IMR-90 (cell line): Measurements from ENCODE around the gene ERVFRD-1. TPM values are rescaled to one million over a fixed set of nuclear protein-coding genes. Genes with fewer than 3 reads are reported as not detected.
"Not testable (repeated sequence)": the region's sequence is repeated elsewhere in the genome, so short reads cannot be mapped to it uniquely, and the experiment has no call there.

ENCODE experiments used
- ATAC-seq: fragments of 200-7000 bp; cut with Tn5 transposase; 2 replicates; pipeline ENCODE4 v1.9.1; 2020; ENCODE audit warnings: low read depth, mild to moderate bottlenecking, moderate library complexity
- BruUV-seq: library from RNA; stranded (reverse); fragments of 400-500 nt; replicated peaks from 2 replicates; lab custom pipeline; 2021; lab: Mats Ljungman, UMichigan
- CTCF ChIA-PET: fragments of 300-600 bp; formaldehyde crosslinking; extraction: SDS; loops from one replicate; lab custom pipeline; 2021; ENCODE audit warnings: antibody characterized with exemption; lab: Yijun Ruan, JAX
- POLR2A ChIA-PET: fragments of 300-600 bp; sonication (Branson Sonifier 250); formaldehyde crosslinking; loops from one replicate; lab custom pipeline; 2022; ENCODE audit warnings: antibody characterized with exemption; ENCODE audit not compliant: unreplicated experiment; lab: Charles Lee
- DNase-seq: peaks from one replicate; pipeline ENCODE4 v3.0.0; 2013
- H2AFZ ChIP-seq: replicated peaks from 2 replicates; pipeline ENCODE3; 2013; ENCODE audit warnings: low read length, mild to moderate bottlenecking; ENCODE audit not compliant: poor library complexity
- H2AK5ac ChIP-seq: 2 replicates; pipeline ENCODE4 v1.6.1; 2013; ENCODE audit warnings: low read depth, low read length, inconsistent platforms
- H2AK9ac ChIP-seq: replicated peaks from 2 replicates; pipeline ENCODE3; 2013; ENCODE audit warnings: mild to moderate bottlenecking, low read depth, low read length, moderate library complexity; ENCODE audit not compliant: poor library complexity
- H2BK120ac ChIP-seq: 2 replicates; pipeline ENCODE4 v1.6.1; 2013; ENCODE audit warnings: low read depth, low read length, inconsistent platforms
- H2BK15ac ChIP-seq: 3 replicates; pipeline ENCODE4 v1.6.1; 2013; ENCODE audit warnings: low read depth, low read length, inconsistent platforms
- H2BK20ac ChIP-seq: 2 replicates; pipeline ENCODE4 v1.6.1; 2013; ENCODE audit warnings: low read depth, mild to moderate bottlenecking, inconsistent platforms, low read length, moderate library complexity
- H2BK5ac ChIP-seq: 2 replicates; pipeline ENCODE4 v1.6.1; 2013; ENCODE audit warnings: mild to moderate bottlenecking, low read depth, low read length, inconsistent platforms; ENCODE audit not compliant: poor library complexity, severe bottlenecking
- H3K14ac ChIP-seq: replicated peaks from 2 replicates; pipeline ENCODE4 v1.6.1; 2013; ENCODE audit warnings: low read depth, low read length, inconsistent platforms
- H3K18ac ChIP-seq: 2 replicates; pipeline ENCODE4 v1.6.1; 2013; ENCODE audit warnings: low read depth, low read length, control low read depth
- H3K23ac ChIP-seq: 2 replicates; pipeline ENCODE4 v1.6.1; 2013; ENCODE audit warnings: low read depth, low read length, inconsistent platforms
- H3K27ac ChIP-seq: 2 replicates; pipeline ENCODE4 v1.5.1; 2013; ENCODE audit warnings: mild to moderate bottlenecking, control low read depth, low read length; ENCODE audit not compliant: insufficient read depth
- H3K27me3 ChIP-seq: 2 replicates; pipeline ENCODE4 v1.6.1; 2013; ENCODE audit warnings: low read length; ENCODE audit not compliant: control insufficient read depth, insufficient read depth
- H3K36me3 ChIP-seq: 2 replicates; pipeline ENCODE4 v1.6.1; 2013; ENCODE audit warnings: low read length, mixed read lengths; ENCODE audit not compliant: control insufficient read depth, insufficient read depth
- H3K4ac ChIP-seq: 2 replicates; pipeline ENCODE4 v1.6.1; 2013; ENCODE audit warnings: low read depth, low read length, inconsistent platforms
- H3K4me1 ChIP-seq: 2 replicates; pipeline ENCODE4 v1.6.1; 2013; ENCODE audit warnings: low read length, mixed read lengths; ENCODE audit not compliant: control insufficient read depth, insufficient read depth
- H3K4me2 ChIP-seq: 2 replicates; pipeline ENCODE4 v1.6.1; 2013; ENCODE audit warnings: low read depth, mild to moderate bottlenecking, control low read depth, low read length, moderate library complexity
- H3K4me3 ChIP-seq: 2 replicates; pipeline ENCODE4 v1.5.1; 2013; ENCODE audit warnings: low read depth, mild to moderate bottlenecking, control low read depth, low read length, moderate library complexity; ENCODE audit not compliant: insufficient read depth
- H3K56ac ChIP-seq: 2 replicates; pipeline ENCODE4 v1.6.1; 2013; ENCODE audit warnings: low read length, inconsistent platforms; ENCODE audit not compliant: insufficient read depth; ENCODE audit errors: extremely low read depth
- H3K79me1 ChIP-seq, 2 experiments: 2 replicates each; pipeline ENCODE4 v1.6.1; 2013; ENCODE audit warnings: low read length in 2 of 2, inconsistent platforms in 1 of 2, low read depth in 1 of 2
- H3K9ac ChIP-seq: 2 replicates; pipeline ENCODE4 v1.6.1; 2013; ENCODE audit warnings: low read depth, low read length, control low read depth
- H3K9me1 ChIP-seq: 2 replicates; pipeline ENCODE4 v1.6.1; 2013; ENCODE audit warnings: low read length, inconsistent platforms; ENCODE audit not compliant: insufficient read depth
- H3K9me3 ChIP-seq: 2 replicates; pipeline ENCODE4 v1.6.1; 2013; ENCODE audit warnings: low read length; ENCODE audit not compliant: control insufficient read depth, insufficient read depth
- H4K20me1 ChIP-seq: 2 replicates; pipeline ENCODE4 v1.6.1; 2013; ENCODE audit warnings: low read length, inconsistent platforms; ENCODE audit not compliant: insufficient read depth
- H4K5ac ChIP-seq: 2 replicates; pipeline ENCODE4 v1.6.1; 2013; ENCODE audit warnings: mild to moderate bottlenecking, low read depth, low read length, control low read depth
- H4K8ac ChIP-seq, 2 experiments: 2 replicates each; pipeline ENCODE4 v1.6.1; 2013; ENCODE audit warnings: low read depth in 2 of 2, low read length in 2 of 2, control low read depth in 1 of 2, inconsistent platforms in 1 of 2
- H4K91ac ChIP-seq: 2 replicates; pipeline ENCODE4 v1.6.1; 2013; ENCODE audit warnings: low read depth, low read length, inconsistent platforms; ENCODE audit not compliant: insufficient read depth
- BHLHE40 ChIP-seq: fragments of 150-350 bp; IDR thresholded peaks from 2 replicates; pipeline ENCODE4 v1.6.1; 2016; ENCODE audit warnings: mild to moderate bottlenecking, low read depth, low read length
- RCOR1 ChIP-seq: IDR thresholded peaks from 2 replicates; pipeline ENCODE4 v1.6.1; 2012; ENCODE audit warnings: mild to moderate bottlenecking, low read length, improper control_type of control experiment; ENCODE audit not compliant: insufficient replicate concordance
- WGBS, 2 experiments: methylation state at CpG; one replicate each; pipeline versions ENCODE4 v1.1.5 to v1.1.7; 2013; ENCODE audit warnings: missing lambda C conversion rate in 2 of 2; ENCODE audit not compliant: insufficient read length in 1 of 2; ENCODE audit errors: extremely low coverage in 2 of 2; 5-methylcytosine and 5-hydroxymethylcytosine counted together
- dilution Hi-C: fragments of 300-500 bp; cut with HindIII; formaldehyde crosslinking; loops from one replicate; pipeline ENCODE4 v1.14.3; 2018; ENCODE audit warnings: low sequenced_read_pairs; ENCODE audit not compliant: unreplicated experiment
- in situ Hi-C: fragments of 300-500 bp; cut with MboI; formaldehyde crosslinking; loops from 3 replicates; pipeline ENCODE4 v1.14.3; 2019; ENCODE audit warnings: low sequenced_read_pairs, inconsistent platforms, mixed read lengths
- intact Hi-C: fragments of 100-400 bp; cut with micrococcal nuclease; formaldehyde crosslinking; loops from 2 replicates; pipeline ENCODE4 v1.10.0; 2022
- polyA plus RNA-seq, 3 experiments: library from polyadenylated mRNA; depleted of rRNA; stranded (reverse); fragments of >200 nt; gene quantifications; 2 replicates each; pipeline ENCODE4 v1.2.3, GENCODE V29; 2012; ENCODE audit warnings: low replicate concordance in 1 of 3
- total RNA-seq: library from RNA; depleted of rRNA; stranded (reverse); fragments of >200 nt; gene quantifications from 2 replicates; pipeline ENCODE4 v1.2.3, GENCODE V29; 2012

ERVFRD-1 gene
- total and polyA plus RNA-seq, 2 of the 4 experiments (the other 2 are of a cell fraction): not detected

GRCh38 chr6:11092668-11093375, 18.7 kb downstream of the ERVFRD-1 start (continued):
- no peak for TF ChIP-seq RCOR1
- no peak for TF ChIP-seq BHLHE40

- H3K79me1 ChIP-seq: peaks cover 7 to 12% of the 10 kb centered on the region in 2 experiments; a peak in 3 of 4 replicates
- POLR2A ChIA-PET, H2BK5ac ChIP-seq, H2BK15ac ChIP-seq, H3K4me1 ChIP-seq, H3K4me3 ChIP-seq, H4K5ac ChIP-seq, H2BK120ac ChIP-seq, H3K9ac ChIP-seq, H3K23ac ChIP-seq, BruUV-seq, H3K4ac ChIP-seq, H4K8ac ChIP-seq, CTCF ChIA-PET, H3K9me1 ChIP-seq, H4K91ac ChIP-seq, H3K9me3 ChIP-seq, H3K36me3 ChIP-seq, H2AK5ac ChIP-seq, H3K18ac ChIP-seq, H3K4me2 ChIP-seq, ATAC-seq, H4K20me1 ChIP-seq, H3K14ac ChIP-seq, H2AFZ ChIP-seq, H3K56ac ChIP-seq, H2AK9ac ChIP-seq, dilution Hi-C loops, H3K27me3 ChIP-seq, in situ Hi-C loops, H2BK20ac ChIP-seq, H3K27ac ChIP-seq, DNase-seq: not testable (repeated sequence)
- WGBS, 2 experiments: 92% methylated on average over 2 of the region's 5 CpGs; no CpG with 5 or more reads in 1 of the 2 experiments
- intact Hi-C loops: loop anchor here (5.0 kb wide), 1 partner anchor 46 kb away; no protein-coding TSS in a partner anchor
Measured at GRCh38 chr6:11091141-11091540, 20.4 kb downstream of the ERVFRD-1 start.
